ENCODE measurements around the gene KMT2B. TPM values are rescaled to one million over a fixed set of nuclear protein-coding genes. Genes with fewer than 3 reads are reported as not detected.
A peak's percentile ranks its signal among the peaks of the same experiment; 100 is the strongest.

The KMT2B gene
- total RNA-seq, 1 donor from 2014 or later = 12.6 TPM

GRCh38 chr19:35783469-35784434 lies 65.9 kb downstream of the KMT2B start:
- H3K79me2 ChIP-seq (ENCODE audit: low read depth) = no peaks in the 10 kb centered on the region
- peak overlapping the region; percentile 43 for H3K4me3 ChIP-seq
- no peaks in the 10 kb centered on the region for H3K36me3 ChIP-seq
- Mint-ChIP-seq H3K9me3 (no peaks in the 10 kb centered on the region), H3K27me3 (ENCODE audit: insufficient read depth, low read depth) (peaks cover 1% of the 10 kb centered on the region), H3K4me1 (no peaks in the 10 kb centered on the region), H3K36me3 (peaks cover 7% of the 10 kb centered on the region), H3K4me3 (peak overlapping the region; percentile 4), H3K27ac (no peak overlapping the region)
- peaks cover 22% of the 10 kb centered on the region for H4K20me1 ChIP-seq (ENCODE audit: low read depth)
- H3K9ac ChIP-seq = no peak overlapping the region
- H2AFZ ChIP-seq (replicated peaks) = no peak overlapping the region
- peaks cover 17% of the 10 kb centered on the region for H3F3A ChIP-seq (ENCODE audit: low read depth)
- TF ChIP-seq EZH2 (IDR thresholded peaks at IDR 0.05) (no peak), EZH2phosphoT487 (IDR thresholded peaks at IDR 0.05) (no peak), CTCF (IDR thresholded peaks at IDR 0.05) (peak; percentile 27)
- peaks cover 30% of the 10 kb centered on the region for H3K27me3 ChIP-seq
- no peak overlapping the region for H3K27ac ChIP-seq
- peak overlapping the region; percentile 84 for H3K4me2 ChIP-seq
- H3K4me1 ChIP-seq = peaks cover 10% of the 10 kb centered on the region
- H3K9me3 ChIP-seq (ENCODE audit: low read depth) = no peaks in the 10 kb centered on the region
- no peak for DNase-seq (ENCODE audit: low spot score)

- H3K36me3 ChIP-seq = no peaks in the 10 kb centered on the region
- Mint-ChIP-seq H3K4me1 (no peaks in the 10 kb centered on the region), H3K9me3 (no peaks in the 10 kb centered on the region), H3K27ac (no peak overlapping the region), H3K36me3 (peaks cover 2% of the 10 kb centered on the region), H3K4me3 (no peak overlapping the region), H3K27me3 (ENCODE audit: insufficient read depth, low read depth) (peaks cover 2% of the 10 kb centered on the region)
- peak overlapping the region; percentile 84 for H3K4me2 ChIP-seq
- no peaks in the 10 kb centered on the region for H3K9me3 ChIP-seq (ENCODE audit: low read depth)
- H3F3A ChIP-seq (ENCODE audit: low read depth) = peaks cover 17% of the 10 kb centered on the region
- H3K27ac ChIP-seq = no peak overlapping the region
- peak overlapping the region; percentile 43 for H3K4me3 ChIP-seq
- TF ChIP-seq EZH2phosphoT487 (IDR thresholded peaks at IDR 0.05) (no peak), CTCF (IDR thresholded peaks at IDR 0.05) (peak; percentile 18)
- H2AFZ ChIP-seq (replicated peaks) = no peak overlapping the region
- H3K4me1 ChIP-seq = peaks cover 10% of the 10 kb centered on the region
- H3K27me3 ChIP-seq = peaks cover 30% of the 10 kb centered on the region
- H3K9ac ChIP-seq = no peak overlapping the region
- H3K79me2 ChIP-seq (ENCODE audit: low read depth) = no peaks in the 10 kb centered on the region
- H4K20me1 ChIP-seq (ENCODE audit: low read depth) = peaks cover 22% of the 10 kb centered on the region
- DNase-seq (ENCODE audit: low spot score) = peak; percentile 87
Measured at GRCh38 chr19:35784503-35785338, 66.9 kb downstream of the KMT2B start.

GRCh38 chr19:35785339-35785627 lies 67.5 kb downstream of the KMT2B start:
- peak overlapping the region; percentile 43 for H3K4me3 ChIP-seq
- peaks cover 10% of the 10 kb centered on the region for H3K4me1 ChIP-seq
- H3F3A ChIP-seq (ENCODE audit: low read depth) = peaks cover 17% of the 10 kb centered on the region
- no peak overlapping the region for H3K4me3 Mint-ChIP-seq
- peaks cover 22% of the 10 kb centered on the region for H4K20me1 ChIP-seq (ENCODE audit: low read depth)
- H3K27ac Mint-ChIP-seq = no peak overlapping the region
- H3K27ac ChIP-seq = no peak overlapping the region
- TF ChIP-seq CTCF (IDR thresholded peaks at IDR 0.05) = no peak
- TF ChIP-seq EZH2phosphoT487 (IDR thresholded peaks at IDR 0.05) = no peak
- TF ChIP-seq EZH2 (IDR thresholded peaks at IDR 0.05) = no peak
- H3K79me2 ChIP-seq (ENCODE audit: low read depth) = no peaks in the 10 kb centered on the region
- H3K27me3 Mint-ChIP-seq (ENCODE audit: insufficient read depth, low read depth) = peaks cover 2% of the 10 kb centered on the region
- no peaks in the 10 kb centered on the region for H3K9me3 ChIP-seq (ENCODE audit: low read depth)
- H3K9ac ChIP-seq = no peak overlapping the region
- peaks cover 30% of the 10 kb centered on the region for H3K27me3 ChIP-seq
- peak overlapping the region; percentile 84 for H3K4me2 ChIP-seq
- H3K4me1 Mint-ChIP-seq = no peaks in the 10 kb centered on the region
- no peak for DNase-seq (ENCODE audit: low spot score)
- H3K9me3 Mint-ChIP-seq = no peaks in the 10 kb centered on the region
- H3K36me3 ChIP-seq = no peaks in the 10 kb centered on the region
- peaks cover 1% of the 10 kb centered on the region for H3K36me3 Mint-ChIP-seq
- no peak overlapping the region for H2AFZ ChIP-seq (replicated peaks)
